Inferior parietal cortex (tissue), 1 donor: ENCODE measurements around the gene TOX2.

ENCODE experiments used
- DNase-seq: peaks from one replicate; pipeline ENCODE4 v3.0.0-alpha.2; 2016; ENCODE audit errors: extremely low spot score

Gene TOX2

DNA sequence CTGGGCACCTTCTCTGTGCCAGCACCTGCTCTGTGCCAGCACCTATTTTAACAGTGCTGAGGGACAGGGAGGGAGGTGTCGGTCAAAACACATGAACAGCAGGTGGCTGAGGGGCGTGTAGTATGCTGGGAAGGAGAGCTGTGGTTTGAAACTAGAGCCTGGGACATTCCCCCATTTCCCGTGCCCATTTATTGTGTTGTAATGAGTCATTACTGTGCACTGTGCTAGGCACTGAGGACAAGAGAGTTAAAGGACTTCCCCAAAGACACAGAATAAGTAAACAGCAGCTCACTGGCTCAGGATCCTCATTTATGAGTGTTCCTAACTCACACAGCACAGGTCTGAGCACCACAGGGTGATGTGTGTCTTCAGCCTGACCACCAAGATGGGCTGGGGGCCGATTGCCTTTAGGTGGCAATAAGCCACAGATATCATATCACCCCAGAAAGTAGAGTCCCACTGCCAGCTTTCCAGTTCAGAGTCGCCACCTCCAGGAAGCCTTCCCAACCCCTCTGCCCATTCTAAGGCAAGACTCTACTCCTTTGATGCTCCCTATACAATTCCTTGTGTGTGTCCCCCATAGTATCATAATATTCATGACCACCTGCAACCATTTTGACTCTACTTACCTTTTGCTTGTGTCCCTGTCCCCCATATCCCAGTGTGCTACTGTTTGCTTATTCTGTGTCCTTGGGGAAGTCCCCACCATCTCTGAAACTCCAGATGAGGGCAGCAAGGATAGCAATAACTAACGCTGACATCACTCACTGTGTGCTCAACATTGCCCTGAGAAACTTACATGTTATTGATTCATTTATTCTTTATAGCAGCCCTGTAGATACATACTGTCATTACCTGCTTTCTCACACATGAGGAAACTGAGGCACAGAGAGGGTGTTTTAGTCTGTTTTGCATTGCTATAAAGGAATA is 87.3 kb downstream of the TOX2 start:
- no peak for DNase-seq

- DNase-seq, result no peak
Measured at GRCh38 chr20:44002861-44003260, 88.2 kb downstream of the TOX2 start.

- no peak for DNase-seq
Measured at GRCh38 chr20:44003609-44004008, 89.0 kb downstream of the TOX2 start.

- DNase-seq, result no peak
Measured at GRCh38 chr20:44004306-44004915, 89.8 kb downstream of the TOX2 start.

- no peak for DNase-seq
Measured at GRCh38 chr20:44005661-44006060, 91.0 kb downstream of the TOX2 start.

DNA sequence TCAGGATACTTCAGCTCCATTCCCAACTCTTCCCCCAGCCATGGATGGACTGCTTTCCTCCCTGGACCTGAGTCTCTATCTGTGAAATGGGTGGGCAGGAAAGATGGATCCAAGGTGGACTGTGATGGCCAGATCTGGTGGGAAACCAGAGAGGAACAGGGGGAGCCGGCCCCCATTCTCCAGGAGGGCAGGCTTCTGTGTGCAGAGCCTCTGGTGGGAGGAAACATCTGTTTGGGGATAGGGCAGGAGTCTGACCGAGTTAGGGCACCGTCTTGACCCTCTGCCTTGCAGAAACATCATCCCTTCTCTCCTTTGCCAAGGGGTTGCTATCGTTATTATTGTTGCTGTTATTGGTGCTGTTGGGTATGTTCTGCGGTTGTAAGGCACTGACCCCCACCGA is 91.5 kb downstream of the TOX2 start:
- DNase-seq, result no peak

DNA sequence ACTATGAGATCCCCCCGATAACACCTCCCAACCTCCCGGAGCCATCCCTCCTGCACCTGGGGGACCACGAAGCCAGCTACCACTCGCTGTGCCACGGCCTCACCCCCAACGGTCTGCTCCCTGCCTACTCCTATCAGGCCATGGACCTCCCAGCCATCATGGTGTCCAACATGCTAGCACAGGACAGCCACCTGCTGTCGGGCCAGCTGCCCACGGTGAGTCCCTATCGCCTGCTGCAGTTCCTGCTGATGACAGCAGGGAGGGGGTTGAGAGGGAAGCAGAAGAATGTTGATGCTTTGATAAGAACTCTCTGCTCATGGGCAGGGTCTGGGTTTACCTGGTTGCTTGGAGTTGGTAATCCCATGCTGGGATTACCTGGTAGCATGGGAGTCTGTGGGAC is 91.9 kb downstream of the TOX2 start:
- no peak for DNase-seq

DNA sequence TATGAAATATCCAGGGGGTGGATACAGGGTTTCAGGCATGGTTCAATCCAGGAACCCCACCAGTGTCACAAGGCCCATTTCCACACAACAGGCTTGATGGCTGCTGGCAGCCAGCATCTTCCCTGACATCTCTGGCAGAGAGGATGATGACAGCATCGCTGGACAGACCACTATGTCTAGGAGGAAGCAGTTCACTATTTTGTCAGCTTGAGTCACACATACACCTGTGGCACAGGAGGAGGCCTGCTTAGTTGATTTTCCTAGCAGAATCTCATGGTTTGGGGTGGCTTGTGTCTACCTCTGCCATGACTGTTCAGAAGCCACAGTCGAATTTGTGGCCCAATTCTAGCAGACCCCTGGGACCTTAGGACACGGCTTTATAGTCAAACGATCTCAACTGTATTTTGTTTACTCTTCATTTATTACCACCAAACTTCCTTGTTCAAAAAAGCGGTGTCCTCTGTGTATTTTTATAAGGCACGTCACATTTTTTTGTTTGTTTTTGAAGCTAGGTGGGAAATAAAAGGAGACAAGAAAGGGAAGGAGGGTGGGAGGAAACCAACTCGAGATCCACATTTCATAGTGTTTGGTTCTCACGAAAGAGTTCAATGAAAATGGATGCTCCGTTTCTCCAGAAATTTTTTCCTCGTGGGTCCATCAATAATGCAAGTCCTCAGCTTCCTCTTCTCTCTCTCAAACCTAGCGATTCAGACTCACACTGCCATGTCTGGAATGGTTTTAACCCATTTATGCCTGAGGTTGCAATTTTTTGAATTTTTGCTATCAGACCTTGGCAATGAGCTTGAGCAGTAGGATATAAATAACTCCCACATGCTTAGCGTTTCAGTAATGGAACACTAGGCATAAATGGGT is 94.4 kb downstream of the TOX2 start:
- no peak for DNase-seq

DNA sequence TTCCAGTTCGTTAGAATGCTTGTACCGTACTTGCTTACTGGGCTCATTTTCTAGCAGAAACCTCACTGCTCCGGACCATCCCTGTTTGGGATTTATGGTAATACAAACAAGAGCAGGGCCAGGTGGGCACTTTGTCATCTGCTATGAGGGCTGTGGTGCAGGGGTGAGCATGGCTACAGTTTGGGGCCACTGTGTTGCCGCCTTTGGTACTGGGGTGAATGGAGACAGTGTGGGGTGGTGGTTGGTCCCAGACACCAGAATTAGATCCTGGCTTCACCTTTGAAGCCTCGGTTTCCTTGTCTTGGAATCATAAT is 95.0 kb downstream of the TOX2 start:
- DNase-seq, result no peak

DNA sequence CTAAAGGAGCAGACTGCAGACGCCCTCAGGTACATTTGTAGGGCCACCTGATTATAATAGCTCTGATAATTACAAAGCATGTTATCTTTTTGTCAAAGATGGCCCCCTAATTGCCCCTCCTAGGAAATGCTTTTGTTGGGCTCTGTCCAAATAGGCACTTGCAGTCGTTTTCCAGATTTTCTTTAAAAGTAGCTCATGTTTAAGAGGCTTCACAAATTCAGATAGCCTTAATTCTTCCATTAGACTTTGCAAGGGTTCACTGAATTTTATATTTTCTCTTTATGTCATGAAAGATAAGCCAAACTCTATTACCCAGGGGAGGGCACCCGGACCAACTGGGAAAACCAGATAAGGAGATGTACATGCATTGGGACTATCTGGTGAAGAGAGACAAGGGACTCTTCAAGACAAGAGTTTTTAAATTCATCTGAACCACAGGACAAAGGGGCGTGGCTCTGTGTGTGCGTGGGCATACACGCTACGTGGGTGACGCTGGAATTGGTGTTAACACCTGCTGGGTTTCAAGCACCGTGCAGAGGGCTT is 95.6 kb downstream of the TOX2 start:
- no peak for DNase-seq

DNA sequence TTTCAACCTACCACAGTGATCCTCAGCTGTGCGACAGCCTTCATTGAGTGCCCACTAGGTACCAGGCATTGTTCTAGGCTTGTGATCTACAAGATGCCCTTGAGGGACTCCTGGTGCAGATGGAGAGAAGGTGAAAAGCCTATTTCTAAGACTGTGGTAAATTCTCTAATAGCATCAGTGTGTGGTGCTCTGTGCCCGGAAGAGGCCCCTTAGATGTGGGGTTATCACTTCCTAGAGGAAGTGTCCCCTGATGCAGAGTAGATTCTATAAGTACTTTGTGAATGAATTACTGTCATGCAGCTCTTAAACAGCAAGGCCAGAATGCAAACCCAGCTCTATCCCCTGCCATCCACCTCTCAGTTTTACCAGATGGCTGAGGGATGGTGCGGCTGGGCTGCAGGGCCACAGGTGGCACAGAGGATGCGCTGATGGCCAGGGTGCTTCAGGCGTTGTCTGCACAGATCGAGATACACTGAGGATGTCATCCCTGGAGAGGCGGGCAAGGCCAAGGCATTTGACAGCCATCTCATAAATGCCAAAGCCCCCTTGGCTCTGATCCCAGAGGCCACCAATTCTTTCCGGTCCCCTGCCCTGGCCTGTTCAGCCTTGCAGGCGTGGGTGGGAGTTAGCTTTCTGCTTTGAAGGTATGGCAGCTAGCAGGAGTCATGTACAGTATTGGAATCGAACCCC is 96.7 kb downstream of the TOX2 start:
- DNase-seq, result no peak

DNA sequence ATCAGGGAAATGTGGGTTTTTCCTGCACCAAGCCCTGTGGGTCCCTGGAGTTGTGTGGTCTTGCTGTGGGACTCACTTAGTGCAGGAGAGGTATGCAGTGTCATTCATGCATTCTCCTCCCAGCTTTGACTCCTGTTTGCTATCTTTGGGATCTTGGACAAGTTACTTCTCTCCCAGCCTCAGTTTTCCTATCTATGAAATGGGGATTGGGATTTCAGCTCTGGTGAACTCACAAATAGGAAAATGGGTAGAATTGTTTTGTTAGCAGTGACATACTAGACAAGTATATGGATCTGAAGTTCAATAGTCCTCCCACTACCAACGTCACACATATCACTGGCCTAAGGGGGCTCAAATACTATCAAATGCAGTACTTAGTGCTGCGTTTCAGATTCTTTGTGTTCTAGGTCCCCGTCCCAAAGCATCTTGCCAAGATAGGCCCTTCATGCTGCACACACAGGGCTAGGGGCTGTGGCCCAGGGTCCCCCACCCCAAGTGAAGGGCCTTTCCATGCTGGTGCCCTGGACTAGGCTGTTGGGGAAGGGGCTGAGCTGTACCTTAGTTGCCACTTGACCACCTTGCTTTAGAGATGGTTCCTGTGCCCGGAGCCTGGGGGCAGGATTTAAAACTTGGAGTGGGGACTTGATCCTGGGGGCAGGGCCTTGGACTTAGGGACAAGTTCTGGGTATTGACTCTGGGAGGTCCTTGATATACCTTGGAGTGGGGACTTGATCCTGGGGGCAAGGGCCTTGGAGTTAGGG is 98.0 kb downstream of the TOX2 start:
- no peak for DNase-seq

GRCh38 chr20:44014807-44015732 is 100.4 kb downstream of the TOX2 start:
- DNase-seq, result no peak

- DNase-seq, result no peak
Measured at GRCh38 chr20:44015733-44016103, 101.1 kb downstream of the TOX2 start.

GRCh38 chr20:44016525-44016924 is 101.9 kb downstream of the TOX2 start:
- DNase-seq, result no peak

DNA sequence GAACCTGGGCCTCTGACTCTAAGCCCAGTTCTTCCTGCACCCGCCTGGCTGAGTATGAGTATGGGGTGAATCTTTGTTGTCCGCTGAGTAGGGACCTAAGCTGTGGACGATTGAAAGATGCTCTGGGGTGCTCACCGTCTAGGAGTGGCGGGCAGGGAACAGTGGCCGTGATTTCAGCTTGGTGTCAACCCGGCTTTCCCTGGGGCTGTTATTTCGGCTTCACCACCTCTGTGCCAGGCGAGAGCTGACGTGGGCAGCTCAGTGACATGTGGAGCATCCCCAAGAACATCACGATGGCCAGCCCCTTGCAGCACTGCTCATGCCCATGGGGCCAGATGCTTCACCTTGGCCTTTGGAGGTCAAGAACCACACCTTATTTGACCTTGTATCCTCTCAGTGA is 102.6 kb downstream of the TOX2 start:
- DNase-seq, result no peak

DNA sequence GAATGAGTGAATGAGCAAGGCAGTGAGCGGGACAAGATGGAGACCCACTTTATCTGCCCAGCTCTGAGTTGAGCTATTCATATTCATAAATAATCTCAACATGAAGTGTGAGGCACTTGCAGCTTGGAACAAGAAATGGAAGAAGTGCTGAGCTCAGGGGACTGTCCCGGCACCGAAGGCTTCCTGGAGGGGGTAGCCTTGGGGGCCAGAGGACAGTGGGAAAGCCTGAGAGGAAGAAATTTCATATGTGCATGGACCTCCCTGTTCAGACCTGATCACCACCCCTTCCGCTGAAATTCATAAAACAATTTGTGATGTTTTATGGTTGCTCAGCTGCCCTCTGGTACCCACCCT is 103.2 kb downstream of the TOX2 start:
- DNase-seq, result no peak

GRCh38 chr20:44018259-44018941 is 103.7 kb downstream of the TOX2 start:
- no peak for DNase-seq

DNA sequence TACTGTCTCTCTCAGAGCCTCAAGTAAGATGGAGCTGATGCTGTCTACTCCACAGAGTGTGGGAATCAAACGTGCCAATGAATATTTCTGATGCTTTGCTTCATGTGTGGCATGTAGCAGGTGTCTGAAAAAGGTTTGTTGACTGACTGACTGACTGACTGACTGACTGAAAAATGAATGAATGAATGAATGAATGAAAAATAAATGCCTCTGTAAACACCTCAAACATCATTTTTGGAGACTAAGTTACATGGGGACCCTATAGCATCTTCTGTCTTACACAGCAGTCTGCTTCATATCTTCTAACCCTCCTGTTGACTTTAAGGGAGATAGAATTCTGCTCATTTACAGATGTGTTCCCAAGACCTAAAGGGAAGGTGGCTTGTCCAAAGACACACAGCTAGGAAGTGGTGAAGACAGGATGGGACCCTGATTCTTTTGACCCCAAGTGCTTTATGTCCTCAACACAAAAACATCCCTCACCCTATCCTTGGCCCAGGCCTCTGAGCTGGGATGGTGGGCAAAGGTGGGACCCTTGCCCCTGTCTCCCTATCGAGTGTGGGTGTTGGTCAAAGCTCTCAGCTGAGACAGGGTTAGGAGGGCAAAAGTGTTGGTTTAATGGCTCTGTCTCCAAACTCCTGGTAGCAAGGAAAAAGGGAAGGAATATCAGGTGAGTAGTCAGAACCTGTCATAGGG is 104.4 kb downstream of the TOX2 start:
- no peak for DNase-seq
